GM23338 (cell line): Measurements from ENCODE around the gene ZNF284. TPM values are rescaled to one million over a fixed set of nuclear protein-coding genes. Genes with fewer than 3 reads are reported as not detected.

Experiments used
- ATAC-seq: fragments of 200-7000 bp; cut with Tn5 transposase; 3 replicates; pipeline ENCODE4 v1.9.1; 2020
- DNase-seq: peaks from one replicate; pipeline ENCODE4 v3.0.0-alpha.2; 2015; ENCODE audit warnings: low spot score
- H2AFZ ChIP-seq: fragments of 200-600 bp; sonication (generic); 2 replicates; pipeline ENCODE4 v1.8.0; 2016; ENCODE audit warnings: antibody characterized with exemption, mild to moderate bottlenecking, moderate library complexity
- H3F3A ChIP-seq: fragments of 200-600 bp; sonication (generic); replicated peaks from 2 replicates; pipeline ENCODE4 v1.8.0; 2017; ENCODE audit warnings: antibody characterized with exemption, mixed run types, low read depth
- H3K27ac ChIP-seq: fragments of 200-600 bp; sonication (generic); 2 replicates; pipeline ENCODE4 v1.6.1; 2016; ENCODE audit warnings: low read depth
- H3K27me3 ChIP-seq: fragments of 200-600 bp; sonication (generic); 2 replicates; pipeline ENCODE4 v1.8.0; 2016; ENCODE audit warnings: mild to moderate bottlenecking, mixed run types, moderate library complexity; ENCODE audit not compliant: insufficient read depth
- H3K36me3 ChIP-seq: fragments of 200-600 bp; sonication (generic); 2 replicates; pipeline ENCODE4 v1.8.0; 2016; ENCODE audit warnings: mild to moderate bottlenecking; ENCODE audit not compliant: insufficient read depth
- H3K4me1 ChIP-seq: fragments of 200-600 bp; sonication (generic); 2 replicates; pipeline ENCODE4 v1.8.0; 2016; ENCODE audit warnings: mild to moderate bottlenecking, moderate library complexity; ENCODE audit not compliant: insufficient read depth
- H3K4me2 ChIP-seq: fragments of 200-600 bp; sonication (generic); 2 replicates; pipeline ENCODE4 v1.7.1; 2017; ENCODE audit warnings: mixed run types
- H3K4me3 ChIP-seq: fragments of 200-600 bp; sonication (generic); 2 replicates; pipeline ENCODE4 v1.6.1; 2016; ENCODE audit warnings: mixed run types
- H3K79me2 ChIP-seq: fragments of 200-600 bp; sonication (generic); replicated peaks from 2 replicates; pipeline ENCODE4 v1.8.0; 2017; ENCODE audit warnings: mild to moderate bottlenecking; ENCODE audit not compliant: insufficient read depth
- H3K9me2 ChIP-seq: fragments of 200-600 bp; sonication (generic); 2 replicates; pipeline ENCODE4 v1.8.0; 2017; ENCODE audit not compliant: insufficient read depth
- H4K20me1 ChIP-seq: fragments of 200-600 bp; sonication (generic); replicated peaks from 2 replicates; pipeline ENCODE4 v1.8.0; 2017; ENCODE audit warnings: mild to moderate bottlenecking; ENCODE audit not compliant: insufficient read depth
- H3K27ac Mint-ChIP-seq: 2 replicates; pipeline ENCODE4 v1.8.0; 2020; ENCODE audit warnings: inconsistent platforms, mild to moderate bottlenecking, moderate library complexity, mixed read lengths
- H3K27me3 Mint-ChIP-seq: 3 replicates; pipeline ENCODE4 v1.8.0; 2022; ENCODE audit warnings: low read depth, mild to moderate bottlenecking, moderate library complexity, mixed read lengths, inconsistent platforms; ENCODE audit not compliant: insufficient read depth, poor library complexity
- H3K36me3 Mint-ChIP-seq: 3 replicates; pipeline ENCODE4 v1.8.0; 2021; ENCODE audit warnings: low read depth, mild to moderate bottlenecking, inconsistent platforms, moderate library complexity, mixed read lengths
- H3K4me1 Mint-ChIP-seq: 3 replicates; pipeline ENCODE4 v1.8.0; 2020; ENCODE audit warnings: mild to moderate bottlenecking, inconsistent platforms, mixed read lengths
- H3K4me3 Mint-ChIP-seq: 3 replicates; pipeline ENCODE4 v1.8.0; 2021; ENCODE audit warnings: moderate library complexity, mild to moderate bottlenecking, inconsistent platforms, mixed read lengths
- H3K9me3 Mint-ChIP-seq: 3 replicates; pipeline ENCODE4 v1.8.0; 2020; ENCODE audit warnings: moderate library complexity, mild to moderate bottlenecking, inconsistent platforms, mixed read lengths
- CREB1 ChIP-seq: fragments of 250-450 bp; sonication (Bioruptor Pico); IDR thresholded peaks from 2 replicates; pipeline ENCODE4 v1.5.0; 2020; ENCODE audit warnings: low read depth, mild to moderate bottlenecking, moderate library complexity
- EZH2 ChIP-seq: fragments of 200-600 bp; sonication (generic); IDR thresholded peaks from one replicate; pipeline ENCODE4 v1.8.0; 2017; ENCODE audit warnings: antibody characterized with exemption, mild to moderate bottlenecking, low read depth; ENCODE audit not compliant: unreplicated experiment
- EZH2phosphoT487 ChIP-seq: fragments of 200-600 bp; sonication (generic); IDR thresholded peaks from one replicate; pipeline ENCODE4 v1.8.1; 2018; ENCODE audit warnings: antibody characterized with exemption; ENCODE audit not compliant: unreplicated experiment
- NANOG ChIP-seq: IDR thresholded peaks from 2 replicates; pipeline ENCODE4 v1.6.1; 2016; ENCODE audit warnings: antibody characterized with exemption, borderline replicate concordance
- POLR2AphosphoS5 ChIP-seq: IDR thresholded peaks from 2 replicates; pipeline ENCODE4 v1.6.1; 2016; ENCODE audit warnings: antibody characterized with exemption, low read depth
- STAT1 ChIP-seq: IDR thresholded peaks from one replicate; pipeline ENCODE4 v1.6.1; 2016; ENCODE audit warnings: antibody characterized with exemption; ENCODE audit not compliant: unreplicated experiment
- ZNF114 ChIP-seq: fragments of 250-450 bp; sonication (Bioruptor Pico); IDR thresholded peaks from 2 replicates; pipeline ENCODE4 v1.5.0; 2020; ENCODE audit warnings: mild to moderate bottlenecking, moderate library complexity
- ZNF331 ChIP-seq: fragments of 250-450 bp; sonication (Bioruptor Pico); IDR thresholded peaks from 2 replicates; pipeline ENCODE4 v1.5.0; 2020; ENCODE audit warnings: low read depth, mild to moderate bottlenecking, moderate library complexity
- long read RNA-seq: library from polyadenylated mRNA; unstranded; transcript quantifications from one replicate; pipeline ENCODE4 v2.0.0, GENCODE V29; 2020; ENCODE audit not compliant: unreplicated experiment
- polyA plus RNA-seq: library from polyadenylated mRNA; unstranded; fragments of >200 nt; fragmentation: Nextera tagmentation; extraction: Ambion mirVana; gene quantifications from 2 replicates; pipeline ENCODE4 v1.2.1, GENCODE V29; 2016
- total RNA-seq: library from RNA; depleted of rRNA; stranded (reverse); fragments of >200 nt; shearing (Covaris generic); gene quantifications from 2 replicates; pipeline ENCODE4 v1.2.3, GENCODE V29; 2014; rRNA removed
- TF ChIP-seq, protein P1 (sequence below): IDR thresholded peaks from 2 replicates; pipeline ENCODE4 v1.6.1; 2016; ENCODE audit warnings: antibody characterized with exemption
- TF ChIP-seq, protein P2 (sequence below): fragments of 250-450 bp; sonication (Bioruptor Pico); IDR thresholded peaks from 2 replicates; pipeline ENCODE4 v1.5.0; 2020; ENCODE audit warnings: mild to moderate bottlenecking, moderate library complexity

Gene ZNF284
- total RNA-seq (3.1 and 4.0 TPM in 2 replicates), polyA plus RNA-seq (1.4 and 1.5 TPM in 2 replicates)
- long read RNA-seq, partial matches to known transcripts = 0 of 1 reads
- long read RNA-seq, other reads (novel, unspliced or antisense) = 1 of 1 reads

DNA sequence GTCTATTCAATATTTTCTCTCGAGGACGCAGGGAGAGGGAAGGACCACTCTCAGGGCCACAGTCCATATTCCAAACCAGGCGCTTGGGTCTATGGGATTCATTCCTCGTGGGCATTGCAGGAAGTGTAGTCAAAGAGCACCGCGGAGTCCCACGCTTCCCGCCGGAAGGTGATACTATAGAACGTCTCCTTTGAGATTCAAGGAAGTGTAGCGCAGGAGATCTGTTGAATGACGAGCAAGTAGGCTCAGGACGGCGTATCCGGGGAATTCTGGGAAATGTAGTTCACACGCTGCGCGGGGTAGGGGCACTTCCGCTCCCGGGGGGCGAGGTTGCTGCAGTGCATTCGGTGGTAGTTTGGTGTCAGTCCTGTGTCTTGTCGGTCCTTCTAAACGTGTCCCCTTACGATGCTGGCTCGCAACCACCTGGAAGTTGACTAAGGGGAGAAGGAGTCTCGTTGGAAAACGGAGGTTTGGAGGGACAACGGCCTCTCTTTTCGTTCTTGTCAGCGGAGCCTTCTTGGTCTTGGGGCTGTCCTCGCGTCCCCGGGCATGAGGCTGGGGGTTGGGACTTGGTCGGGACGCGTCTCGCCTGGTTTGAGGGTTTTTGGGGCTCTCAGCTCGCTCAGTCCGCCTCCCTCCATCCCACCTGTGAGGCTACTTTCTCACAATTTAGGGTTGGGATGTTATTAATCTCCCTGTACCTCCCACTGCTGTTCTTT lies at the start of gene ZNF284:
ZNF284 (plus strand) TSS at position 336 of the 719 bp plus-strand sequence. CDS start 4,231 bp downstream, outside the sequence.
- ATAC-seq (peak; percentile 99), DNase-seq (peak; percentile 97)
- Histone ChIP-seq H3F3A (no peaks in the 10 kb centered on the region), H3K27ac (no peak within 1 kb of the TSS), H3K4me3 (peak within 1 kb of the TSS; percentile 79), H3K4me2 (peak within 1 kb of the TSS; percentile 88), H3K27me3 (peaks cover 9% of the 10 kb centered on the region), H3K9me2 (peaks cover 12% of the 10 kb centered on the region), H3K4me1 (peaks cover 7% of the 10 kb centered on the region), H2AFZ (peak within 1 kb of the TSS; percentile 95), H4K20me1 (no peaks in the 10 kb centered on the region), H3K36me3 (peaks cover 6% of the 10 kb centered on the region; the same call in 1 of the 2 replicates), H3K79me2 (no peaks in the 10 kb centered on the region)
- Mint-ChIP-seq H3K4me1 (peaks cover 12% of the 10 kb centered on the region), H3K4me3 (peak within 1 kb of the TSS; percentile 89), H3K27me3 (peaks cover 9% of the 10 kb centered on the region), H3K9me3 (peaks cover 39% of the 10 kb centered on the region), H3K36me3 (peaks cover 42% of the 10 kb centered on the region), H3K27ac (peak within 1 kb of the TSS; percentile 86)
- TF ChIP-seq POLR2AphosphoS5 = peak; percentile 77
- TF ChIP-seq ZNF331 = no peak
- TF ChIP-seq, protein P1, sequence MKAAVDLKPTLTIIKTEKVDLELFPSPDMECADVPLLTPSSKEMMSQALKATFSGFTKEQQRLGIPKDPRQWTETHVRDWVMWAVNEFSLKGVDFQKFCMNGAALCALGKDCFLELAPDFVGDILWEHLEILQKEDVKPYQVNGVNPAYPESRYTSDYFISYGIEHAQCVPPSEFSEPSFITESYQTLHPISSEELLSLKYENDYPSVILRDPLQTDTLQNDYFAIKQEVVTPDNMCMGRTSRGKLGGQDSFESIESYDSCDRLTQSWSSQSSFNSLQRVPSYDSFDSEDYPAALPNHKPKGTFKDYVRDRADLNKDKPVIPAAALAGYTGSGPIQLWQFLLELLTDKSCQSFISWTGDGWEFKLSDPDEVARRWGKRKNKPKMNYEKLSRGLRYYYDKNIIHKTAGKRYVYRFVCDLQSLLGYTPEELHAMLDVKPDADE = peak; percentile 98
- TF ChIP-seq CREB1 (CRISPR knock-in tag) = peak; percentile 76
- no peak for TF ChIP-seq EZH2
- TF ChIP-seq STAT1 = no peak

DNA sequence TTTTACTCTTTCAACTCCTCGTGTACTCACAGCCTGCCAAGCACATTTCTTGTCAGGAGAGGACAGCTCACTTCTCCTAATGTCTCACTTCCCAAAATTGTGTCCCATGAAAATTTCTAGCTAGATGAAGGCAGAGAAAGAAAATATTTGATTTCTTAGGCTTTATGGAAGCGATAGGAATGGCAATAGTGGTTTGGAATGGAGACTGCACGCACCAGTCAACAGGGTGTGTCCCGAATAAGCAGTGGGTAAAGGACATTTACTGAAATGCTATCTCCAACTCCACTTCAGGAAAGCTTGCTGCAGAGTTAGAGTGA lies 47.1 kb upstream of the ZNF284 start:
- H3K4me1 ChIP-seq = no peaks in the 10 kb centered on the region
- Mint-ChIP-seq H3K27me3 (peaks cover 6% of the 10 kb centered on the region), H3K4me1 (peaks cover 7% of the 10 kb centered on the region; the same call in 2 of the 3 replicates), H3K4me3 (peak overlapping the region; percentile 99), H3K9me3 (peaks cover 8% of the 10 kb centered on the region), H3K36me3 (peaks cover 32% of the 10 kb centered on the region), H3K27ac (peak overlapping the region; percentile 98)
- H3K36me3 ChIP-seq = peaks cover 18% of the 10 kb centered on the region
- no peak for ATAC-seq
- DNase-seq = no peak
- no peak overlapping the region for H3K27ac ChIP-seq
- H3K27me3 ChIP-seq = no peaks in the 10 kb centered on the region
- no peaks in the 10 kb centered on the region for H3K9me2 ChIP-seq
- H4K20me1 ChIP-seq = no peaks in the 10 kb centered on the region
- no peaks in the 10 kb centered on the region for H3F3A ChIP-seq
- H3K4me2 ChIP-seq = peak overlapping the region; percentile 77
- peak overlapping the region; percentile 96 for H2AFZ ChIP-seq
- peaks cover 6% of the 10 kb centered on the region; the same call in 1 of the 2 replicates for H3K79me2 ChIP-seq
- H3K4me3 ChIP-seq = peak overlapping the region; percentile 67
- no peak for TF ChIP-seq STAT1
- TF ChIP-seq EZH2phosphoT487 = no peak
- no peak for TF ChIP-seq CREB1 (CRISPR knock-in tag)
- TF ChIP-seq, protein P1 = no peak
- no peak for TF ChIP-seq NANOG
- no peak for TF ChIP-seq ZNF114 (CRISPR knock-in tag)
- TF ChIP-seq, protein P2, sequence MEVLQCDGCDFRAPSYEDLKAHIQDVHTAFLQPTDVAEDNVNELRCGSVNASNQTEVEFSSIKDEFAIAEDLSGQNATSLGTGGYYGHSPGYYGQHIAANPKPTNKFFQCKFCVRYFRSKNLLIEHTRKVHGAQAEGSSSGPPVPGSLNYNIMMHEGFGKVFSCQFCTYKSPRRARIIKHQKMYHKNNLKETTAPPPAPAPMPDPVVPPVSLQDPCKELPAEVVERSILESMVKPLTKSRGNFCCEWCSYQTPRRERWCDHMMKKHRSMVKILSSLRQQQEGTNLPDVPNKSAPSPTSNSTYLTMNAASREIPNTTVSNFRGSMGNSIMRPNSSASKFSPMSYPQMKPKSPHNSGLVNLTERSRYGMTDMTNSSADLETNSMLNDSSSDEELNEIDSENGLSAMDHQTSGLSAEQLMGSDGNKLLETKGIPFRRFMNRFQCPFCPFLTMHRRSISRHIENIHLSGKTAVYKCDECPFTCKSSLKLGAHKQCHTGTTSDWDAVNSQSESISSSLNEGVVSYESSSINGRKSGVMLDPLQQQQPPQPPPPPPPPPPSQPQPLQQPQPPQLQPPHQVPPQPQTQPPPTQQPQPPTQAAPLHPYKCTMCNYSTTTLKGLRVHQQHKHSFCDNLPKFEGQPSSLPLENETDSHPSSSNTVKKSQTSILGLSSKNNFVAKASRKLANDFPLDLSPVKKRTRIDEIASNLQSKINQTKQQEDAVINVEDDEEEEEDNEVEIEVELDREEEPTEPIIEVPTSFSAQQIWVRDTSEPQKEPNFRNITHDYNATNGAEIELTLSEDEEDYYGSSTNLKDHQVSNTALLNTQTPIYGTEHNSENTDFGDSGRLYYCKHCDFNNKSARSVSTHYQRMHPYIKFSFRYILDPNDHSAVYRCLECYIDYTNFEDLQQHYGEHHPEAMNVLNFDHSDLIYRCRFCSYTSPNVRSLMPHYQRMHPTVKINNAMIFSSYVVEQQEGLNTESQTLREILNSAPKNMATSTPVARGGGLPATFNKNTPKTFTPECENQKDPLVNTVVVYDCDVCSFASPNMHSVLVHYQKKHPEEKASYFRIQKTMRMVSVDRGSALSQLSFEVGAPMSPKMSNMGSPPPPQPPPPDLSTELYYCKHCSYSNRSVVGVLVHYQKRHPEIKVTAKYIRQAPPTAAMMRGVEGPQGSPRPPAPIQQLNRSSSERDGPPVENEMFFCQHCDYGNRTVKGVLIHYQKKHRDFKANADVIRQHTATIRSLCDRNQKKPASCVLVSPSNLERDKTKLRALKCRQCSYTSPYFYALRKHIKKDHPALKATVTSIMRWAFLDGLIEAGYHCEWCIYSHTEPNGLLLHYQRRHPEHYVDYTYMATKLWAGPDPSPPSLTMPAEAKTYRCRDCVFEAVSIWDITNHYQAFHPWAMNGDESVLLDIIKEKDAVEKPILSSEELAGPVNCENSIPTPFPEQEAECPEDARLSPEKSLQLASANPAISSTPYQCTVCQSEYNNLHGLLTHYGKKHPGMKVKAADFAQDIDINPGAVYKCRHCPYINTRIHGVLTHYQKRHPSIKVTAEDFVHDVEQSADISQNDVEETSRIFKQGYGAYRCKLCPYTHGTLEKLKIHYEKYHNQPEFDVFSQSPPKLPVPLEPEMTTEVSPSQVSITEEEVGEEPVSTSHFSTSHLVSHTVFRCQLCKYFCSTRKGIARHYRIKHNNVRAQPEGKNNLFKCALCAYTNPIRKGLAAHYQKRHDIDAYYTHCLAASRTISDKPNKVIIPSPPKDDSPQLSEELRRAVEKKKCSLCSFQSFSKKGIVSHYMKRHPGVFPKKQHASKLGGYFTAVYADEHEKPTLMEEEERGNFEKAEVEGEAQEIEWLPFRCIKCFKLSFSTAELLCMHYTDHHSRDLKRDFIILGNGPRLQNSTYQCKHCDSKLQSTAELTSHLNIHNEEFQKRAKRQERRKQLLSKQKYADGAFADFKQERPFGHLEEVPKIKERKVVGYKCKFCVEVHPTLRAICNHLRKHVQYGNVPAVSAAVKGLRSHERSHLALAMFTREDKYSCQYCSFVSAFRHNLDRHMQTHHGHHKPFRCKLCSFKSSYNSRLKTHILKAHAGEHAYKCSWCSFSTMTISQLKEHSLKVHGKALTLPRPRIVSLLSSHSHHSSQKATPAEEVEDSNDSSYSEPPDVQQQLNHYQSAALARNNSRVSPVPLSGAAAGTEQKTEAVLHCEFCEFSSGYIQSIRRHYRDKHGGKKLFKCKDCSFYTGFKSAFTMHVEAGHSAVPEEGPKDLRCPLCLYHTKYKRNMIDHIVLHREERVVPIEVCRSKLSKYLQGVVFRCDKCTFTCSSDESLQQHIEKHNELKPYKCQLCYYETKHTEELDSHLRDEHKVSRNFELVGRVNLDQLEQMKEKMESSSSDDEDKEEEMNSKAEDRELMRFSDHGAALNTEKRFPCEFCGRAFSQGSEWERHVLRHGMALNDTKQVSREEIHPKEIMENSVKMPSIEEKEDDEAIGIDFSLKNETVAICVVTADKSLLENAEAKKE (CRISPR knock-in tag) = no peak
- TF ChIP-seq POLR2AphosphoS5 = no peak
- no peak for TF ChIP-seq ZNF331
